DMS 273 treated with DMSO at 0.1 percent for 48 hours (cell line): ENCODE measurements around the gene DDX31.
"Not testable (repeated sequence)": the region's sequence is repeated elsewhere in the genome, so short reads cannot be mapped to it uniquely, and the experiment has no call there.

Experiments
- DNase-seq: peaks from one replicate; lab custom pipeline; 2025; lab: John Stamatoyannopoulos, UW

Gene DDX31

DNA sequence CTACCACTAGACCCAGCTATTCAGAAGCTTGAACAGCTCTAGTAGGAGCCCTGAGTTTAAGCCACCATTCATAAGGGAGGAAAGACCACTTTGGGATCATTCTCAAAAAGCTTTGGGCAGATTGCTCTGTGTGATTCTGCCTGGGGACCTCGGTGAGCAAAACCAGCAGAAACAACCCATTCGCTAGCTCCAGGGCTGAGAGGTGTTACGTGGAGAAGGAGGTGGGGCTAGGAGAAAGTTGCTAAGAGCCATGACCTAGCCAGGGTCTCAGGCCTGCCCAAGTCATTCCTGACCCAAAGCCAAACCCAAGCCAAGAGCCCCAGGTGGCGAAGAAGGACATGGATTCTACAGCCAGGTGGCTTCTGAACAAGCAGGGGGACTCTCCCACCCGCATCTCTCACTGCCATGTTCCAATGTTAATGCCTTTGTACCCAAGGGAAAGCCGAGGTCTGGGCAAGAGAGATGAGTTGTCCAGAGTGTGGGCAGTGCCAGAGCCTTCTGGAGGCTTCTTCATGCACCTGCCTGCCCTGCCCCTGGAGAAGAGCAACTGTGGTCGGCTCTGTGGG lies 91.3 kb downstream of the DDX31 start:
- no peak for DNase-seq

DNA sequence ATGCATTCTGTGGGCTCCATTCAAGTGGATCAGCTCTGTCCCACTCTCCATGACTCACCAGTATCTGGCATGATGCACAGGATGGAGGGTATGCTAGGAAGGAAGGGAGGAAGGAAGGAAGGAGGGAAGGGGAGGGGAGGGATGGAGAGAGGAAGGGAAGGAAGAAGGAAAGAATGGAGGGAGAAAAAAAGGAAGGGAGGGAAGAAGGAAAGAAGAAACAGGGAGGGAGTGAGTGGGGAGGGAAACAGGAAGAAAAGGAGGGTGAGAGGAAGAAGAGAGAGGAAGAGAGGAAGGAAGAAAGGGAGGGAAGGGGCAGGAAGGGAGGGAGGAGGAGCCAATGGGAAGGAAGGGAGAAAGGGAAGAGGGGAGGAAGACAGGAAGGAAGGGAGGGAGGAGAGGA lies 92.7 kb downstream of the DDX31 start:
- no peak for DNase-seq

DNA sequence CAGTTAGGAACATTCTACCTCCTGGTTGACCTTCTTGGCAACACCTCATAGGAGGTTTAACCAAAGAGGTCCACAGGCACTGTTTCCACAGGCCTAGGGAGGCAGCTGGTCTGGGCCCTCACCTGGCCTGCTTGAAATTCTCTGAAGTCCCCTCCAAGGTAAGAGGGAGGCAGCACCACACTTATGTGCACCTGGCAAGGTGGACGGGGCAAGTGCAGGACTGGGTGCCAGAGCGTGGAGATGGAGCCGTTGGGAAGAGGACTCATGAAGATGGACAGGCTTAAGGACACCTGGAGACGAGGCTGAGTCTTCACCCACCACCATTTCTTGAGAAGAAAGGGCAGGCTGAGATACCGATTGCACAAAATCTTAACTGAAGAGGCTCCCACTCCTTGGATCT lies 94.0 kb downstream of the DDX31 start:
- no peak for DNase-seq

DNA sequence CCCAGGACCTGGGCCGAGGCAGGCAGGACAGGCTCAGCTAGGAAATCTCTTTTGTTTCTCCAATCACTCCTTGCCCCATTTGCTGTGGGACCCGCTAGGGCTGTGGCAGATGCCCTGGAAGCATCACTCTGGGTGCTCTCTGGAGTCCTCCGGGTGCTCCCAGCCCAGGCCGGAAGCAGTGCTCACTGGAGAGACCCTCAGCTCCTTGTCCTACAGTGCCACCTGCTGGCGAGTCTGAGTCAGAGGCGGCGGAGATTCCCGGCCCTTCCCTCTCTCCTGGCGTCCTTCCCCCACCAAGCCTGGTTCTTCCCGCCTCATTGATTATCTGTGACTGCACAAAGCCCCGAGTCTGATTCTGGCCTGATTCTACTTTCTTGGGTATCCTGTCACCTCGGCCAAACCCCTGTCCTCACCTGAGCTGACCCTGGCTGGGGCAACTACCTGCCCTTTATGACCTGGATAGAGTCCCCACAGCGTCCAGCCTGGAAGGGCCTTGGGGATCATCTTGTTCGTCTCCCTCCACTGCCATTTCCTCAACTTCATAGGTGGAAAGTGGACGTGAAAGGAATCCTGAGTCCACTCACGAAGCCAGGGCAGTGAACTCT lies 94.7 kb downstream of the DDX31 start:
- no peak for DNase-seq

DNA sequence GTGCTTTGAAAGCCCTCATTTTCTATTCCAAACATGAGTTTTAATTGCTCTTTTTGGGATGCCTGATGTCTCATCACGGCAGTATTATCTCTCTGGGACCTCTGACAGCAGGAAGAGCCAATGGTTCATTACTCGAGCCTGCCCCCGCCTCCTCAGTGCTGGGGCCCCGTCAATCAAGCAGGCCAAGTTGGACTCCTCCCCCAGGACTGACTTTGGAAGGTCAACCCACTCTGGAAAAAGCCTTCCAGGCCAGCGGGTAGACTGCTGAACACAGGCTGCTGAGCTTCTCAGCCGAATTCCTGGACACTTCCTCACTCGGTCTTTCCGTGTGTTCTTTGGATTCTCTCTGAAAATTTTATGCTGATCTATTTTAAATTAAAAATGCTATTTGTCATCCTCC lies 96.9 kb downstream of the DDX31 start:
- DNase-seq: no peak

DNA sequence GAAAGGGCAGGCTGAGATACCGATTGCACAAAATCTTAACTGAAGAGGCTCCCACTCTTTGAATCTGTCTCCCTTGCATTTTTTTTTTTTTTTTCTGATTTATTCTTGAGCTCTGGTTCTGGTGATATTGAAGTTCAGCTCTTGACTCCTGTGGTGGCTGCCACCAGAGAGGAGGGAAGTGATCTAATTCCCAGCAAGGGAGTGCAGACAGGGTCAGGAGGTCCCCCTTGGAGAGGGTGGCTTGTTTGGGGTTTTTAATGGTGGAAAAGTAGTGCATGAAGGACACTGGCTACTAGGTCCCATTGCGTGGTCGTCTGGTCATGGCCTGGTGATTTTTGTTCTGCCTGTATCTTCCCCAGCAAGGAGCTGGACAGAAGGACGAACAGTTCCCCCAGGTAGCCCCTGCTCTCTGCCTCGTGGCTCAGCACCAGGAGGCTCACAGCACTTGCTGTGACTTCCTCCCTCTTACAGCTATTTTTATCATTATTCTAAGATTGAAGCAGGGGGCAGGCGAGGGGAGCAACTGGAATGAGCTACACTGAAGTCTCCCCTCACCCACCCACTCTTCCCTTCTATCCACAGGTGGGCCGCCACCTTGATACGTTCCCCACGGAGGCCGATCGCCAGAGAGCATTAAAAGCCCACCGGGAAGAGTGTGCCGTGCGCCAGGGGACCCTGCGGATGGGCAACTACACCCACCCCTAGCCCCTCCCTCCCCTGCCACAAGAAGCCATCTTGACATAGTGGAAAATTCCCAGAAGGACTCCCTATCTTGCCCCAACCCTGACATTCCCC lies 97.8 kb downstream of the DDX31 start:
- no peak for DNase-seq

DNA sequence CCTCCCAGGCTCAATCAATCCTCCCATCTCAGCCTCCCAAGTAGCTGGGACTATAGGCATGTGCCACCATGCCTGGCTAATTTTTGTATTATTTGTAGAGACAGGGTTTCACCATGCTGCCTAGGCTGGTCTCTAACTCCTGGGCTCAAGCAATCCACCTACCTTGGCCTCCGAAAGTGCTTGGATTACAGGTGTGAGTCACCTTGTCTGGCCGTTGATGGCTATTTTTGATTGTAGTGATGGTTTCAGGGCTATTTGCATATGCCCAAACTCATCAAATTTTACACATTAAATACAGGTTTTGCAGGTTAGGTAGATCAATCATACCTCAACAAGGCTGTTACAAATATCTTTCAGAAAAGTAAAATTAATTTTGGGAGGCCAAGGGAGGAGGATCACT lies 101.0 kb downstream of the DDX31 start:
- not testable (repeated sequence) for DNase-seq

DNA sequence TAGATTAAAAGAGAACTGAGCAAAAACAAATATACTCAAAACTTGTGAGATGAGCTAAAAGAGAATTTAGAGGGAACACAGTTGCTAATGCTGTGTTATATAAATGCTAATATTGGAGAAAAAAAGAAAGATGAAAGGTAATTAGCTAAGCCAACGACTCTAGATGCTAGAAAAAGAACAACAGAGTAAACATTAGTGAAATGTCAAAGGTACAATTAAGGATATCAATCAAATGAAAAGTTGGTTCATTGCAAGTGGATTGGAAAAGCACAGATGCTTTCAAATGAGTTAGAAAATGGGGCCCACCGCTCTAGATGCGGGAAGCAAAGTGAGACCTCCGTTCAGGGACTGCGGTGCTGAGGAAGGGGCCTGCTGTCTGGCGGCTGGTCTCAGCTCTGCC lies 105.3 kb downstream of the DDX31 start:
- DNase-seq: no peak

DNA sequence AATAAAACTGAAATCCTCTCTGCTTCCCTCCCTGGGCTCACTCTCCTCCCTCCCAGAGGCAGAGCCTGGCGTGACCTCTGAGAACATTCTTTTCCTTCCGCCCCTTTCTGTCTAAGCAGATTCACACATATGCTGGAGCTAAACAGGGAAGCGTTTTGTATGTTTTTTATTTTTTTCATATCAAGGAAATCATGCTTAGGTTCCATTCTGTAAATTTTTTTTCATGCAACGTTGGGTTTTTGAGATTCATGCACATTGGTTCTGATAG lies 107.5 kb downstream of the DDX31 start:
- DNase-seq: no peak

DNA sequence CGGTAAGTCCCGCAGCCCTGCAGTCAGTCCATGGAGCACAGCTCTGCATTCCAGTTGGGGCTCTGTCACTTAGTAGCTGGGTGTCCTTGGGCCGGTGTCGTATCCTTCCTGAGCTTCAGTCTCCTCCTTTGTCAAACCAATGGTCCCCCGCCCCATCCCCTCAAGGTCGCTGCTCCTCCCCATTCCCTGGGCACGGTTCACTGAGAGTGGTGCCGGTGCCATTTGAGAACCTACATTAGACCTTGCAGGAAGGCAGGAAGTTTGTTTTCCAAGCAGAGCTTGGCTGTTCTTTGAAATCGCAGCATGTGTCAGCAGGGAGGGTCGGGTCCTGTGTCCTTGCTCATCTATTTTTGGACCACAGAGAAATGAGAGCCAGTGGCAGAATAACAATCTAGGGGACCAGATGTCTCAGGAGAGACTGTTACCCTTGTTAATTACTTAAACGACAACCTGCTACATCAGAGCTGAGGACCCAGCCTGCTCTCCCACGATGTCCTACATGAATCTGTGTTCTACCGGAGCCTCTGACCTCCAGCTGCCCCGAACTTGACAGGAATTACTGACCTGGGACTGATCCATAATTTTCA lies 109.1 kb downstream of the DDX31 start:
- DNase-seq: no peak

DNA sequence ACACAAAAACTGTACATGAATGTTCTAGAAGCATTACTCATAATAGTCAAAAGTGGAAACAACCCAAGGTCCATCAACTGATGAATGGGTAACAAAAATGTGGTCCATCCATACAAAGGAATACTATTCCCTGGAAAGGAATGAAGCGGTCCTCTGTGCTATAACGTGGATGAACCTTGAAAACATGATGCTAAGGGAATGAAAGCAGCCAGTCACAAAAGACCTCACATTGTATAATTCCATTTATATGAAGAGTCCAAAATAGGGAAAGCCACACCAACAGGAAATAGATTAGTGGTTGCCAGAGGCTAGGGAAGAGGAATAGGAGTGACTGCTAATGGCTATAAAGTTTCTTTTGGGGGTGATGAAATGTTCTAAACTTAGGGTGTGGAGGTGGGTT lies 110.1 kb downstream of the DDX31 start:
- DNase-seq: no peak

DNA sequence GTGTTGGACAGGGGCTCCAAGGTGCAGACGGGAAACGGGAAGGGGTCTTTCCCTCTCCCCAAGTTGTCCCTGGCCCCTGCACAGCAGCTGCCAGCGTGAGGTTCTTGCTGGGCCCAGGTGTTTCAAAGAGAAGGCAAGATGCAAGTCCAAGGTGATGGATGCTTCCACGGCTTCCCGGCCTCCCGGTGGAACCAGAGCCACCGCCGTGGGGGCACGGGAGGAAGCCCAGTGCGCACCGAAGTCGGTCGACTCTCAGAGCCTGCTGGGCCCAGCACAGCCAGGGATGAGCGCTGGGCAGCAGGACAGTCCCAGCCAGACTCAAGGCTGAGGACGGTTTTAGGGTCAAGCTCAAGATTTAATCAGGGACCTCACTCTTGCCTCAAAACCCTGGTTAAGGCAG lies 112.6 kb downstream of the DDX31 start:
- DNase-seq: no peak

DNA sequence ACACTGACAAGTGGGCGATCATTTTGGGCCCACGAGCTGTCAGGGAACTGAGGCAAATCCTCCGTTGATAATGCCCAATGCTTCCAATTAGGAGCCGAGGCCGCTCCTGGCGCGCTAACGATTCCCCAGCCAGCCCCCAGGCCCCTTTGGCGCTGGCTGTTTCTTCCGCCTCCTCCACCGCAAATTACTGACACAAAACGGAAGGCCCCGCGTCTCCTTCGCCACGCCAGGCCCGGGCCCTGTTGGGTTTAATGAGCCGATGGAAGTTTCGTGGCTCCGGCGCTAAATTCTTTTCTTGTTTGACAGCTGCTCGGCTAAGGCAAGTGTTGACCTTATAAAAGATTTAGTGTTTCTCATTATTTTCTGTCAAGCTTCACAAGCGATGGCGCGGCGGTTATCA lies 113.1 kb downstream of the DDX31 start:
- no peak for DNase-seq

DNA sequence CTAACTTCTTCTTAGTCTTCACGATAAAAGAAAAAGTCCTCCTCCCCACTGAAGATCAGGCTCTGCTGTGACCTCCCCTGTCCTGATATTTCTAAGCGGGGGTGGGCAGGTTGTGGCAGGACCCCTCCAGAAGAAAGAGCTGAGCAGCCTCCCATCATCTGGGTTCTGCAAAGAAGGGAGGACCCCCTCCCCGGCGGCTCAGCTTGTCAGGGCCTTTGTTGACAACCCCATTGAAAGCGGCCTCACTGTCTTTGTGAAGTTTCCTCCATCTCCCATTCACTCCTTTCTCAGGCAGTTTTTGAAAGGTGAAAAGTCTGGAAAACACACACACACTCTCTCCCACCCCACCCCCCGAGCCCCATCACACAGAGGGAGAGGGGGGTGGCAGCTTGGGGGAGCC lies 113.5 kb downstream of the DDX31 start:
- DNase-seq: no peak

DNA sequence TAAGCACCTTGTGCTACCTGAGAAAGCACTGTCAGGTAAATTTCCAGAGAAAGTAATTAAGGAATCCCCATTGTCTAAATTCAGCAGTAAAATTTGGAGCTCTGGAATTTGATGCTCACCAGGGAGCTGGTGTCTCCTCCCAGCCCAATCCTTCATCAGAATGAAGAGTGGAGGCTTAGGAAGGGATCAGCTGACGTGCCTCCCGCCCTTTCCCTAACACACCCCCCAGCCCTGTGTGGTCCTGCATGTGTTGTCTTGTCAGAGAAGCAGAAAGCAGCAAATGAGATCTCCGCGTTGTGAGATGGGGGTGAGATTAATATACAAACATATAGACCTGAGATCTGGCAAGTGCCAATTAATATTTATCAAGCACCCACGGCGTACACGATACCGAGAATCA lies 114.3 kb downstream of the DDX31 start:
- no peak for DNase-seq

DNA sequence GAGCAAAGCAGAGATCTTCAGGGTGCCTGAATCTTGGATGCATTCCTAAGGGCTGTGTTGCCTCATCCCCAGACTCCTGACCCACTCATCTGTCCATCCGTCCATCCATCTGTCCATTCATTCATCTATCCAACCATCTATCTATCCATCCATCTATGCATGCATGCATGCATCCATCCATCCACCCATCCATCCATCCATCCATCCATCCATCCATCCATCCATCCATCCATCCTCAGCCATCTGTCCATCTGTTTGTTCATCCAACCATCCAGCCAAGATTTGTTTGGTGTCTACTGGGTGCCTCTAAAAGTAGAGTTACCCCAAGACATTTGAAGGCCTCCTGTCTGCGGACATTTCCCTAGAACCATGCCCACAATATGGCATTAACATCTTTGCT lies 115.0 kb downstream of the DDX31 start:
- DNase-seq: no peak

DNA sequence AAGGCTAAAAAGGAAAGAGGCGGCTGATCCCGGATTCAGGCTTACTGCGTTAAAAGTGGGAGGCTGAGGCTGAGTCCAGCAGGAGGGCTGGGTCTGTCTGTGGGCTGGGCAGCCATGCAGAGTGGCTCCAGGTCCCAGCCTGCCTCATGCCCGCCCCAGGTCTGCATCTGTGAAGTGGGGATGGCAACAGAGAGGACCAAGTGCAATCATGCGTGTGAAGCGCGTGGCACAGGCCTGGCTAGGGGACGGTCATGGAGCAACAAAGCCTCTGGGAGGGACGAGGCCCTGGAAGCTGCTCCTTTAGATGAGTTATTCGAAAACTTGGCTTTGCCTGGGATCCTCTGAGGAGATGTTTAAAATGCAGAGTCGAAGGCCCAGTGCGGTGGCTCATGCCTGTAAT lies 117.7 kb downstream of the DDX31 start:
- no peak for DNase-seq

DNA sequence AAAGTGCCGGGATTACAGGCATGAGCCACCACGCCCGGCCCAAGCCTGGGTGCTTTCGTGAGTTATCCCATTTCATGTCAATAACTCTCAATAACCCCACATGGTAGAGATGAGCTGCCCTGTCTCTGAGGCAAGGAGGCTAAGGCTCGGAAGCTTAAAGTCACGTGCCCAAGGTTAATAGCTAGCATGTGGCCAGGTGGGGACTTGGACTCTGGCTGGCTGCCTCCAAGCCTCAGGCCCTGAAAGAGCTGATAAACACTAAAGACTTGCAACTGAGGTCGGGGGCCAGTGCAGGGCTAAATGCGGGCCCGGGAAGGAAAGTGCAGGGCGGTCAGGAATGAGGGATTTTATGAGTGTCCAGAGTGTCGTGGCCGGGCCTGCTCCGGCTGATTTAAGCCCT lies 118.2 kb downstream of the DDX31 start:
- DNase-seq: no peak

DNA sequence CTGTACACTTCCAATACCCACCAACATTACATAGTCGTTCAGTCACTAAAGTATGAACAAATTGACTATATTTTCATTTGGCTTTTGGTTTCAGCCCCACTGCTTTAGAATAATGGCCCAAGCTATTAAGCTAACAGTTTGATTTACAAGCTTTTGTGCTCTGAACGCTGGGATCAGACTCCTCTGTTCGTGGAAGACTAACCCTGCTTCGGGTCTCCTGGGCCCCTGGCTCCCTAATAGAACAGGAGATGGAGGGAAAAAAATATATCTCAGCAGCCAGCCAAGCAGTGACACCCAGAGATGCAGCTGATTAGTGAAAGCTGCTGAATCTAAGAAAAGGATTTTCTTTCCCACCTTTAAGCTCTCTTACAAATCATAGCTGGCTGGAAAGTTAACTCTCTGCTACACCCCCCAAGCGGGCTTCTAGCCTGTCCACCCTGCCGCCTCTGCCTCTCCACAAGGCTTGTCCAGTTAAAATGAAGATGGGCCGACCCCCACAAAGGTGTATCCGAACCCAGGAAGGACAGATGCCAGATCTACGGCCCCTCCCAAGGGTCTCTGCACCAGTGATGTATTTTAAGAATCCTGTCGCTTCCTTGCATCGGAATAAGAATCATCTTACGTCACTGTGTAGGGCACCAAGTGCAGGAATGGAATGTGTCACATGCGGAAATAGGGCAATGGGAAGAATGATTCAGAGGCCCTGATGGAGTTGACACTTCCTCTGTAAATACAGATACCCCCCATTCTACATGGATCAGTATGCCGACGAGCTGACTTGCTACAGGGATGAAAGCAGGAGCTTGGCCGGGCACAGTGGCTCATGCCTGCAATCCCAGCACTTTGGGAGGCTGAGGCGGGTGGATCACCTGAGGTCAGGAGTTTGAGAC lies 120.8 kb downstream of the DDX31 start:
- no peak for DNase-seq

DNA sequence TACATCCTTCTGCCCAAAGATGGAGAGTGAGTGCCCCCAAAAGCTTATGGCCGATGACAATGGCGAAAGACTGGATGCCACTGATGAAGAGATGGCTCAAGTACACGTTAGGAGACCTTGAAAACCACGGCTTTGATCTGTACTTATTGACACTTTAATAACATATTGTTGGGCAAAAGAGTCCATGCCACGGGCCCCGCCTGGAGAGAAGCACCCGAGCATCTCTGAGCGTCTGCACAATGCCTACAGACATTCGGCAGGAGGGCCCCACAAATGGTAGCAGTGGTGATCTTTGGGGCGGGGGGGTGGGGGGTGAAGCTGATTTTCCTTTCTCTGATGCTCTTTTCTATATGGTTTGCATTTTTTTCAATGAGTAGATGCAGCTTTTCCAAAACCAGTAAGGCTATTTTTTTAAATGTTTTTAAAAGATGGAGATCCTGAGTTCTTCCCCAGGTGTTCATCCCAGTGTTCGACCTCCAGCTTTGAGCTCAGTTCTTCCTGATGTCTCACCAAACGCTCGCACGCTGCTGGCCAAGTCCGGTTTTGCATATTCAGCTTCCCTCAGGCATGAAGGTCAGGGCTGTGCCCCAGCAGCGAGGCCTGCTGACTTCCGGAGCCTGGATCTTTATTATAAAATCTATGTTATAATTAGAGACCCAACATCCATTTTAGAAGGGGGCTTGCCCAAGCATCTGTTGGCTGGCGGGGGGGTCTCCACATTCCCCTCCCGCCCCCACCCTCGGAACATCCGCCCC lies 121.6 kb downstream of the DDX31 start:
- no peak for DNase-seq

DNA sequence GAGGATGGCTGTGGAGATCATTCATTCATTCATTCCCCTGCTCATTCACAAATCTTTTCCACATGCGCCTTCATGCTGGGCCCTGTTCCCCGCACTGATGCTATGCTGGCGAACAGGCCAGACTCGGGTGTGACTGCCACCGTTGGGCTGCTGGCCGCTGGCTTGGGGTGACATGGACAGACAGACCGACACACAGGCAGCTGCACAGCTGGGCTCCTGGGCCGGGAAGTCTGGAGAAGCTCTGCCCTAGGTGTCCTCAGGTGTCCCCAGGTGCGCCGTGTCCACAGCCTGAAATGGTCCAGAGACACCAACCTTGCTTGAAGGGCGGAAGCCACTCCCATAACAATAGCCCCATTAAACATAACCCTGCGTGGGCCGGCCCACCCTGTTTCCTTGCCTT lies 122.3 kb downstream of the DDX31 start:
- DNase-seq: no peak

DNA sequence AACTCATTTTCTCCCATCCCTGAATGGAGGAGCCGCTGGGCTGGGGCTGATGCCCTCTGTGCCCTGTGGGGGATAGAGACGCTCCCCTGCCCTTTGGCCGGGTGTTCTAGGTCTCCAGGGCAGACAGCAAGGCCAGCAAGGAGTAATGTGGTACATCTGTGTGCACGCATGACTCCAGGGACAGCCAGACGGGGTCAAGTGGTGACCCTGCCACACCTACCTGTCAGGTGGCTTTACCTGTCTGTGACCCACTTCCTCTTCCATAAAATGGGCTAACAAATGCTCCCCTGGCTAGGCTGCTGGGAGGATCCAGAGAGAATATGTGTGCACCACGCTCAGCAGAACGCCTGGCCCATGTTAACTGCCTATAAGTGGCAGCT lies 122.7 kb downstream of the DDX31 start:
- DNase-seq: no peak
